Measurements from ENCODE around the gene PLA2G4C. TPM values are rescaled to one million over a fixed set of nuclear protein-coding genes. Genes with fewer than 3 reads are reported as not detected.
"Not testable (repeated sequence)": the region's sequence is repeated elsewhere in the genome, so short reads cannot be mapped to it uniquely, and the experiment has no call there.

PLA2G4C gene
- total RNA-seq, 2 experiments from 2014 or later = 4.2 to 6.8 TPM

DNA sequence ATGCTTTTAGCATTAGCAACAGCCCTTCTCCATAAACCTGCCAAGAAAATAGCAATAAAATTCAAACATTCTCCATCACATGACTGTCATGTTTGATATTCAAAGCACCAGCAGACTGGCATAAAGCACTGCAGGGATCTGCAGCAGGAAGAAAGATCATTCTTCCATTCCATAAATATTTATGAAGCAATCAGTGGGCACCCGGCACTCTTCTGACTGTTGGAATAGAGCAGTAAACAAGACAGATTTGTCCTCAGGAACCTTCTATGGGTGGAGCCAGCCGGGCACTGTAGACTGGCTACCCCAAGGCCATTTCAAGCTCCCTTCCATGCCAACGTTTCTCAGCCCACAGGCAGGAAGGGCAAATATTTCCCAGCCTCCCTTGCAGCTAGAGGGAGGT lies 25.5 kb downstream of the PLA2G4C start:
- no peak for DNase-seq
- Mint-ChIP-seq H3K4me1 (ENCODE audit: low read depth) (no peaks in the 10 kb centered on the region), H3K4me3 (no peak overlapping the region), H3K27ac (no peak overlapping the region), H3K9me3 (no peaks in the 10 kb centered on the region), H3K27me3 (peaks cover 2% of the 10 kb centered on the region), H3K36me3 (ENCODE audit: low read depth) (no peaks in the 10 kb centered on the region)
- ChIA-PET CTCF (interaction anchor here (1.2 kb wide), 1 partner anchor 16 kb away, joined by 4 read pairs; no protein-coding TSS in a partner anchor), POLR2A (no interaction called here)
- intact Hi-C loops (cut with micrococcal nuclease) = no loop called here
- TF ChIP-seq, protein P1, sequence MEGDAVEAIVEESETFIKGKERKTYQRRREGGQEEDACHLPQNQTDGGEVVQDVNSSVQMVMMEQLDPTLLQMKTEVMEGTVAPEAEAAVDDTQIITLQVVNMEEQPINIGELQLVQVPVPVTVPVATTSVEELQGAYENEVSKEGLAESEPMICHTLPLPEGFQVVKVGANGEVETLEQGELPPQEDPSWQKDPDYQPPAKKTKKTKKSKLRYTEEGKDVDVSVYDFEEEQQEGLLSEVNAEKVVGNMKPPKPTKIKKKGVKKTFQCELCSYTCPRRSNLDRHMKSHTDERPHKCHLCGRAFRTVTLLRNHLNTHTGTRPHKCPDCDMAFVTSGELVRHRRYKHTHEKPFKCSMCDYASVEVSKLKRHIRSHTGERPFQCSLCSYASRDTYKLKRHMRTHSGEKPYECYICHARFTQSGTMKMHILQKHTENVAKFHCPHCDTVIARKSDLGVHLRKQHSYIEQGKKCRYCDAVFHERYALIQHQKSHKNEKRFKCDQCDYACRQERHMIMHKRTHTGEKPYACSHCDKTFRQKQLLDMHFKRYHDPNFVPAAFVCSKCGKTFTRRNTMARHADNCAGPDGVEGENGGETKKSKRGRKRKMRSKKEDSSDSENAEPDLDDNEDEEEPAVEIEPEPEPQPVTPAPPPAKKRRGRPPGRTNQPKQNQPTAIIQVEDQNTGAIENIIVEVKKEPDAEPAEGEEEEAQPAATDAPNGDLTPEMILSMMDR (IDR thresholded peaks at IDR 0.05) = no peak
- no peak for ATAC-seq

DNA sequence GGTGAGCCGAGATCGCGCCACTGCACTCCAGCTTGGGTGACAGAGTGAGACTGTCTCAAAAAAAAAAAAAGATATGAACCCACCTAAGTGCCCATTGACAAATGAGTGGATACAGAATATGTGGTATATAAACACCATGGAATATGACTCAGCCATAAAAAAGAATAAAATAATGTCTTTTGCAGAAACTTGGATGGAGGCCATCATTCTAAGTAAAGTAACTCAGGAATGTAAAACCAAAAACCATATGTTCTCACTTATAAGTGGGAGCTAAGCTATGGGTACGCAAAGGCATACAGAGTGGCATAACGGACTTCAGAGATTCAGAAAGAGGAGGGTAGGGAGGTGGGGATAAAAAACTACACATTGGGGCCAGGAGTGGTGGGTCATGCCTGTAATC lies 29.5 kb downstream of the PLA2G4C start:
- ATAC-seq (no peak), DNase-seq (no peak)
- ChIA-PET CTCF (no interaction called here), POLR2A (no interaction called here)
- TF ChIP-seq, protein P1 (IDR thresholded peaks at IDR 0.05) = no peak
- H3K36me3 Mint-ChIP-seq (ENCODE audit: low read depth) = no peaks in the 10 kb centered on the region
- H3K4me1 Mint-ChIP-seq (ENCODE audit: low read depth) = no peaks in the 10 kb centered on the region
- no peaks in the 10 kb centered on the region for H3K9me3 Mint-ChIP-seq
- no peak overlapping the region for H3K4me3 Mint-ChIP-seq
- intact Hi-C loops (cut with micrococcal nuclease) = no loop called here
- no peak overlapping the region for H3K27ac Mint-ChIP-seq
- peaks cover 9% of the 10 kb centered on the region for H3K27me3 Mint-ChIP-seq

DNA sequence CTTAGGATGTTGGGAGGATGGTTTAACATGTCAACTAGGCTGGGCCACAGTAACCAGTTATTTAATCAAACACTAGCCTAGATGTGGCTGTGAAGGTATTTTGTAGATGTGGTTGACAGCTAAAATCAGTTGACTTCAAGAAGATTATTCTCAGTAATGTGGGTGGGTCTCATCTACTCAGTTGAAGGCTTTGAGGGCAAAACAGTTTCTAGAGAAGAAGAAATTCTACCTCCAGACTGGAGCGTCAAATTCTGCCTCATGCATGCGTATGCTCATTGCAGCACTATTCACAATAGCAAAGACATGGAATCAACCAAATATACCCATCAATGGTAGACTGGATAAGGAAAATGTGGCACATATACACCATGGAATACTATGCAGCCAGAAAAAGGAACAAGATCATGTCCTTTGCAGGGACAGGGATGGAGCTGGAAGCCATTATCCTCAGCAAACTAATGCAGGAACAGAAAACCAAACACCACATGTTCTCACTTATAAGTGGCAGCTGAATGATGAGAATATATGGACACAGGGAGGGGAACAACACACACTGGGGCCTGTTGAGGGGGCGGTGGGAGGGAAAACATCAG lies 40.3 kb downstream of the PLA2G4C start:
- H3K27ac Mint-ChIP-seq = not testable (repeated sequence)

DNA sequence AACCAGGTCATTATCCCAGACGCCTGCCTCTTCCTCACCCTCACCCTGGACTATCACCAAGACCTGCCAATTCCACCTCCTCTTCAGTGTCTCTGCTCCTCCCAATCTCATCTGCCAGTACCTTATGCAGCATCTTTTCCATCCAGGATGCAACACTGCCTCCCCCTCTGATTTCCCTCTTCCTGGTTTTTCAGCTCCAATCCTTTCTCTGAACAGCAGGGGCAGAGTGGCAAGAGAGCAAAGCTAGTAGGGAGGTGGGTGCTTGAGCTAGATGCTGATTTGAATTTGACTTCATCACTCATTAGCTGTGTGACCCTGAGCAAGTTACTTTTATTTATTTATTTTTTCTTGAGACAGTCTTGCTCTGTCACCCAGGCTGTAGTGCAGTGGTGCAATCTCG lies 41.2 kb downstream of the PLA2G4C start:
- TF ChIP-seq, protein P1 (IDR thresholded peaks at IDR 0.05) = no peak
- DNase-seq (no peak), ATAC-seq (no peak)
- Mint-ChIP-seq H3K27me3 (no peaks in the 10 kb centered on the region), H3K36me3 (ENCODE audit: low read depth) (no peaks in the 10 kb centered on the region), H3K9me3 (no peaks in the 10 kb centered on the region), H3K4me3 (no peak overlapping the region), H3K4me1 (ENCODE audit: low read depth) (no peaks in the 10 kb centered on the region), H3K27ac (no peak overlapping the region)
- ChIA-PET POLR2A (interaction anchor here (0.6 to 0.7 kb wide), 2 partner anchors 42 to 115 kb away, joined by 3 to 5 read pairs; no protein-coding TSS in a partner anchor), CTCF (no interaction called here)
- intact Hi-C loops (cut with micrococcal nuclease) = no loop called here

More for the DNA sequence above, 40.3 kb downstream of the PLA2G4C start:
- CTCF ChIA-PET; intact Hi-C loops (cut with micrococcal nuclease); ATAC-seq; DNase-seq; H3K4me1 Mint-ChIP-seq (ENCODE audit: low read depth); H3K36me3 Mint-ChIP-seq (ENCODE audit: low read depth); H3K4me3 Mint-ChIP-seq; H3K9me3 Mint-ChIP-seq; H3K27me3 Mint-ChIP-seq: not testable (repeated sequence)
- POLR2A ChIA-PET = interaction anchor here (0.6 kb wide), 1 partner anchor 114 kb away, joined by 3 read pairs; no protein-coding TSS in a partner anchor

DNA sequence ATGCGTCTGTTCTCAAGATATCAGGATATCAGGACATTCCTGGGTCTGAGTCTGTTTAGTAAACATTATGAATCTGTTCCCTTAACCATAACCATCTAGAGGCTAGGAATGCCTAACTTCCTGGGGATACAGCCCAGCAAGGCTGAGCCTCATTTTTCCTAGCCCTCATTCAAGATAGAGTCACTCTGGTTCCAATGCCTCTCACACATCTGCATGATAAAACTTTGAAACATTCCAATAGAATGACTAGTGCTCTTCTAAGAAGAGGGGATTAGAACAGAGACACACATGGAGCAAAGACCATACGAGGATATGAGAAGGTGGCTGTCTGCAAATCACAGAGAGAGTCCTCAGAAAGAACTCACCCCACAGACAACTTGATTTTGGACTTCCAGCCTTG lies 46.1 kb downstream of the PLA2G4C start:
- no peaks in the 10 kb centered on the region for H3K4me1 Mint-ChIP-seq (ENCODE audit: low read depth)
- DNase-seq (no peak), ATAC-seq (no peak)
- ChIA-PET CTCF (no interaction called here), POLR2A (no interaction called here)
- intact Hi-C loops (cut with micrococcal nuclease) = no loop called here
- no peaks in the 10 kb centered on the region for H3K36me3 Mint-ChIP-seq (ENCODE audit: low read depth)
- H3K27me3 Mint-ChIP-seq = peaks cover 14% of the 10 kb centered on the region
- no peak overlapping the region for H3K27ac Mint-ChIP-seq
- H3K4me3 Mint-ChIP-seq = no peak overlapping the region
- TF ChIP-seq, protein P1 (IDR thresholded peaks at IDR 0.05) = no peak
- no peaks in the 10 kb centered on the region for H3K9me3 Mint-ChIP-seq

Measured in activated CD8-positive, alpha-beta T cell treated with anti-CD3 and anti-CD28 coated beads for 36 hours (primary cell).